OCI-LY3 (cell line): ENCODE measurements around the gene KLHL36.

ENCODE experiments used
- H2AFZ ChIP-seq: fragments of 200-600, 300-600 bp; shearing (Covaris generic); 2 replicates; pipeline ENCODE4 v1.6.0; 2014; ENCODE audit warnings: antibody characterized with exemption, low read depth, low read length
- H3K27ac ChIP-seq: fragments of 200-600, 300-600 bp; sonication (generic); 2 replicates; pipeline ENCODE4 v1.5.1; 2014; ENCODE audit warnings: mild to moderate bottlenecking, low read length, moderate library complexity, mixed read lengths
- H3K27me3 ChIP-seq: fragments of 200-600, 300-600 bp; sonication (generic); 2 replicates; pipeline ENCODE4 v1.6.1; 2014; ENCODE audit warnings: low read depth, low read length, mixed read lengths
- H3K36me3 ChIP-seq: fragments of 200-600, 300-600 bp; sonication (generic); replicated peaks from 2 replicates; pipeline ENCODE3; 2014; ENCODE audit warnings: low read depth, low read length, mixed read lengths
- H3K4me1 ChIP-seq: fragments of 300-600, 200-600 bp; sonication (generic); 2 replicates; pipeline ENCODE4 v1.6.1; 2014; ENCODE audit warnings: low read length, mixed read lengths
- H3K4me2 ChIP-seq: fragments of 200-600, 300-600 bp; sonication (generic); 2 replicates; pipeline ENCODE4 v1.6.1; 2014; ENCODE audit warnings: low read length, mixed read lengths
- H3K4me3 ChIP-seq: fragments of 300-600, 200-600 bp; sonication (generic); 2 replicates; pipeline ENCODE4 v1.5.1; 2014; ENCODE audit warnings: antibody characterized with exemption, mild to moderate bottlenecking, low read length, moderate library complexity
- H3K79me2 ChIP-seq: fragments of 300-600, 200-600 bp; shearing (Covaris generic); 2 replicates; pipeline ENCODE4 v1.6.1; 2014; ENCODE audit warnings: mild to moderate bottlenecking, low read length, mixed read lengths
- H3K9ac ChIP-seq: fragments of 300-600, 200-600 bp; shearing (Covaris generic); 2 replicates; pipeline ENCODE4 v1.6.0; 2014; ENCODE audit warnings: mild to moderate bottlenecking, low read length, moderate library complexity
- H3K9me3 ChIP-seq: fragments of 200-600, 300-600 bp; shearing (Covaris generic); 2 replicates; pipeline ENCODE4 v1.6.1; 2014; ENCODE audit warnings: low read length, mixed read lengths; ENCODE audit not compliant: insufficient read depth
- H4K20me1 ChIP-seq: fragments of 200-600, 300-600 bp; sonication (generic); 2 replicates; pipeline ENCODE4 v1.6.1; 2016; ENCODE audit warnings: low read length, mixed read lengths; ENCODE audit not compliant: insufficient read depth
- EZH2phosphoT487 ChIP-seq: fragments of 200-600 bp; shearing (Covaris generic); IDR thresholded peaks from 2 replicates; pipeline ENCODE4 v1.6.1; 2018; ENCODE audit warnings: antibody characterized with exemption, mixed run types, low read depth
- TF ChIP-seq, protein P1 (sequence below): fragments of 200-600, 300-600 bp; sonication (generic); IDR thresholded peaks from 2 replicates; pipeline ENCODE4 v1.5.1; 2014; ENCODE audit warnings: antibody characterized with exemption, low read length, low read depth

KLHL36 gene

DNA sequence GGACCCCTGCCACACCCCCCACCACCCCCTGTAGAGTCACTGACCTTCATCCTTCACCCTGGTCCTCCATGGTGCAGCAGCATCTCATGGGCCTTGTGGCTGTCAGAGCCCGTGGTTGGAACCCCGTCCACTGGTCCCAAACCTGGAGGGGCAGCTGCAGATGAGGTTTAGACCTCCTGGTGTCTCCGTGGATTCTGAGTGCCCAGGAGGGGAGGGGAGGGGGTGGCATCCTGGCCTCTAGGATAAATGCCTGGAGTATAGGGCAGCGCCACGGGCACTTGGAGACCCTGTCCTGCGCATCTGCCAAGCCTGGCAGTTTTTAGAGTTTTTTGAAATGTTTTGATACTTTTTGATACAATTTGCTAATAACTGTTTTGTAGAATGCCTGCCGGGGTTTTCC is 17.5 kb downstream of the KLHL36 start:
- H3K4me1 ChIP-seq, result peaks cover 4% of the 10 kb centered on the region
- H4K20me1 ChIP-seq, result no peaks in the 10 kb centered on the region
- no peak overlapping the region for H2AFZ ChIP-seq
- peaks cover 19% of the 10 kb centered on the region for H3K36me3 ChIP-seq
- TF ChIP-seq, protein P1, sequence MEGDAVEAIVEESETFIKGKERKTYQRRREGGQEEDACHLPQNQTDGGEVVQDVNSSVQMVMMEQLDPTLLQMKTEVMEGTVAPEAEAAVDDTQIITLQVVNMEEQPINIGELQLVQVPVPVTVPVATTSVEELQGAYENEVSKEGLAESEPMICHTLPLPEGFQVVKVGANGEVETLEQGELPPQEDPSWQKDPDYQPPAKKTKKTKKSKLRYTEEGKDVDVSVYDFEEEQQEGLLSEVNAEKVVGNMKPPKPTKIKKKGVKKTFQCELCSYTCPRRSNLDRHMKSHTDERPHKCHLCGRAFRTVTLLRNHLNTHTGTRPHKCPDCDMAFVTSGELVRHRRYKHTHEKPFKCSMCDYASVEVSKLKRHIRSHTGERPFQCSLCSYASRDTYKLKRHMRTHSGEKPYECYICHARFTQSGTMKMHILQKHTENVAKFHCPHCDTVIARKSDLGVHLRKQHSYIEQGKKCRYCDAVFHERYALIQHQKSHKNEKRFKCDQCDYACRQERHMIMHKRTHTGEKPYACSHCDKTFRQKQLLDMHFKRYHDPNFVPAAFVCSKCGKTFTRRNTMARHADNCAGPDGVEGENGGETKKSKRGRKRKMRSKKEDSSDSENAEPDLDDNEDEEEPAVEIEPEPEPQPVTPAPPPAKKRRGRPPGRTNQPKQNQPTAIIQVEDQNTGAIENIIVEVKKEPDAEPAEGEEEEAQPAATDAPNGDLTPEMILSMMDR, result no peak
- TF ChIP-seq EZH2phosphoT487, result no peak
- H3K79me2 ChIP-seq, result no peaks in the 10 kb centered on the region
- no peak overlapping the region for H3K4me2 ChIP-seq
- no peak overlapping the region for H3K9ac ChIP-seq
- no peaks in the 10 kb centered on the region for H3K27me3 ChIP-seq
- no peak overlapping the region for H3K4me3 ChIP-seq
- no peak overlapping the region for H3K27ac ChIP-seq
- H3K9me3 ChIP-seq, result no peaks in the 10 kb centered on the region

GRCh38 chr16:84667600-84668309 is 19.4 kb downstream of the KLHL36 start:
- no peaks in the 10 kb centered on the region for H3K9me3 ChIP-seq
- H3K79me2 ChIP-seq, result no peaks in the 10 kb centered on the region
- TF ChIP-seq, protein P1, result no peak
- H3K27ac ChIP-seq, result no peak overlapping the region
- no peak overlapping the region for H3K4me2 ChIP-seq
- no peak overlapping the region for H3K4me3 ChIP-seq
- no peaks in the 10 kb centered on the region for H4K20me1 ChIP-seq
- peaks cover 9% of the 10 kb centered on the region for H3K4me1 ChIP-seq
- no peak overlapping the region for H3K9ac ChIP-seq
- H3K36me3 ChIP-seq, result peaks cover 10% of the 10 kb centered on the region
- H3K27me3 ChIP-seq, result peaks cover 7% of the 10 kb centered on the region; the same call in 1 of the 2 replicates
- no peak overlapping the region for H2AFZ ChIP-seq

DNA sequence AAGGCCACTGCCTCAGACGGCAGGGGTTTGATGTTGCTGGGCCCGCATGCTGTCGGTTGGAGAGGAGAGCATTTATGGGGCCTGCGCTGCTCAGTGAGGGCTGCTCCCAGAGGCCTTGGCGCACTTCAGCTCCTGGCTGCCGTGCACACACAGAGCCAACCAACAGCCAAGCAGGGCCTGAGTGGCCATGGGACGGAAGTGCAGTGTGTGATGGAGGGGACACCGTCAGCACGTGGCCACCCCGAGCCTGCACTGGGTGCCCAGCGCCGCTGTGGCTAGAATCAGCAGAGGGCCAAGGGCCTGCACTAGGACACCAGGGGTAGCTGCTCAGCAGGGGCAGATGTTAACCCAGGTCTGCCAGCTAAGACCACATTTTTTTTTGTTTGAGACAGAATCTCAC is 21.8 kb downstream of the KLHL36 start:
- Histone ChIP-seq H3K4me1 (peaks cover 15% of the 10 kb centered on the region), H2AFZ (no peak overlapping the region), H3K9ac (no peak overlapping the region), H4K20me1 (no peaks in the 10 kb centered on the region), H3K9me3 (no peaks in the 10 kb centered on the region), H3K4me3 (no peak overlapping the region), H3K27ac (no peak overlapping the region), H3K36me3 (no peaks in the 10 kb centered on the region), H3K4me2 (no peak overlapping the region), H3K79me2 (no peaks in the 10 kb centered on the region), H3K27me3 (peaks cover 7% of the 10 kb centered on the region; the same call in 1 of the 2 replicates)
- TF ChIP-seq, protein P1, result no peak
- no peak for TF ChIP-seq EZH2phosphoT487

DNA sequence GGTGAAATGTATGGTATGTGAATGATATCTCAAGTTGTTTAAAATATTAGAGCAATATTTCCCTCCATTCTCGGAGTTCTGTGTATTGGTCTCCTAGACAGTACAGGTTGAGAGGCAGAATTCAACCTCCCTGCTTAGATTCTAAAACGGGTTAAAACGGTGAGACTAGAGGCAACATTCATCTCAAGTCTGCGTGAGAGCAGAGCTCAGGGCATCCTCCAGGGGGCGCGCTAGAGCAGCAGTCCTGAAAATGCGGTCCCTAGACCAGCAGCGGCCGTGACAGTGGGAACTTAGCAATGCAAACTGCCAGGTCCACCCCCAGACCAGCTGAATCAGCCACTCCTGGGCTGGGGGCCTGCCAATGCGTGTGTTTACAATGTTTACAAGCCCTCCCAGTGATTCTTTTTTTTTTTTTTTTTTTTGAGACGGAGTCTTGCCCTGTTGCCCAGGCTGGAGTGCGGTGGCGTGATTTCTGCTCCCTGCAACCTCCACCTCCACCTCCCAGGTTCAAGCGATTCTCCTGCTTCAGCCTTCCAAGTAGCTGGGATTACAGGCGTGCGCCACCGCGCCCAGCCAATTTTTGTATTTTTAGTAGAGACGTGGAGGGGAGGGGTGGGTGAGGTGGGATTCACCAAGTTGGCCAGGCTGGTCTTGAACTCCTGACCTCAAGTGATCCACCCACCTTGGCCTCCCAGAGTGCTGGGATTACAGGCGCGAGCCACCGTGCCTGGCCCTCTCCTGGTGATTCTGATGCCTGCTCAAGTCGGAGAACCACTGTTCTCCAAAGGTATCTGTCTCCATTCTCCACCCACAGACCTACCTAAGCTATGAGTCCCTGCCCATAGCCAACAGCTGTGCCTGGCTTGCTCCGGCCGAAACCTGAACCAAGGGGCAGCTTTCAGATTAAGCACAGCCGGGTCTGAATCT is 24.2 kb downstream of the KLHL36 start:
- Histone ChIP-seq H3K36me3 (no peaks in the 10 kb centered on the region), H2AFZ (peak overlapping the region; percentile 16; the same call in 1 of the 2 replicates), H3K4me2 (peak overlapping the region; percentile 60), H3K27ac (no peak overlapping the region), H3K4me1 (peaks cover 15% of the 10 kb centered on the region), H3K79me2 (no peaks in the 10 kb centered on the region), H4K20me1 (no peaks in the 10 kb centered on the region), H3K27me3 (peaks cover 15% of the 10 kb centered on the region), H3K9ac (no peak overlapping the region), H3K4me3 (peak overlapping the region; percentile 30), H3K9me3 (no peaks in the 10 kb centered on the region)
- TF ChIP-seq, protein P1, result peak; percentile 93
- no peak for TF ChIP-seq EZH2phosphoT487
